Measurements from ENCODE around the gene DGKB.

GRCh38 chr7:14201353-14201752 lies 701.2 kb downstream of the DGKB start:
- TF ChIP-seq, protein P1, sequence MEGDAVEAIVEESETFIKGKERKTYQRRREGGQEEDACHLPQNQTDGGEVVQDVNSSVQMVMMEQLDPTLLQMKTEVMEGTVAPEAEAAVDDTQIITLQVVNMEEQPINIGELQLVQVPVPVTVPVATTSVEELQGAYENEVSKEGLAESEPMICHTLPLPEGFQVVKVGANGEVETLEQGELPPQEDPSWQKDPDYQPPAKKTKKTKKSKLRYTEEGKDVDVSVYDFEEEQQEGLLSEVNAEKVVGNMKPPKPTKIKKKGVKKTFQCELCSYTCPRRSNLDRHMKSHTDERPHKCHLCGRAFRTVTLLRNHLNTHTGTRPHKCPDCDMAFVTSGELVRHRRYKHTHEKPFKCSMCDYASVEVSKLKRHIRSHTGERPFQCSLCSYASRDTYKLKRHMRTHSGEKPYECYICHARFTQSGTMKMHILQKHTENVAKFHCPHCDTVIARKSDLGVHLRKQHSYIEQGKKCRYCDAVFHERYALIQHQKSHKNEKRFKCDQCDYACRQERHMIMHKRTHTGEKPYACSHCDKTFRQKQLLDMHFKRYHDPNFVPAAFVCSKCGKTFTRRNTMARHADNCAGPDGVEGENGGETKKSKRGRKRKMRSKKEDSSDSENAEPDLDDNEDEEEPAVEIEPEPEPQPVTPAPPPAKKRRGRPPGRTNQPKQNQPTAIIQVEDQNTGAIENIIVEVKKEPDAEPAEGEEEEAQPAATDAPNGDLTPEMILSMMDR (IDR thresholded peaks at IDR 0.05 in 4 of 5, conservative IDR thresholded peaks at IDR 0.05 in 1 of 5) = no peak
- no peak for TF ChIP-seq POLR2A (IDR thresholded peaks at IDR 0.05)
